Measurements from ENCODE around the gene MAST4.
A peak's percentile ranks its signal among the peaks of the same experiment; 100 is the strongest.

MAST4 gene

DNA sequence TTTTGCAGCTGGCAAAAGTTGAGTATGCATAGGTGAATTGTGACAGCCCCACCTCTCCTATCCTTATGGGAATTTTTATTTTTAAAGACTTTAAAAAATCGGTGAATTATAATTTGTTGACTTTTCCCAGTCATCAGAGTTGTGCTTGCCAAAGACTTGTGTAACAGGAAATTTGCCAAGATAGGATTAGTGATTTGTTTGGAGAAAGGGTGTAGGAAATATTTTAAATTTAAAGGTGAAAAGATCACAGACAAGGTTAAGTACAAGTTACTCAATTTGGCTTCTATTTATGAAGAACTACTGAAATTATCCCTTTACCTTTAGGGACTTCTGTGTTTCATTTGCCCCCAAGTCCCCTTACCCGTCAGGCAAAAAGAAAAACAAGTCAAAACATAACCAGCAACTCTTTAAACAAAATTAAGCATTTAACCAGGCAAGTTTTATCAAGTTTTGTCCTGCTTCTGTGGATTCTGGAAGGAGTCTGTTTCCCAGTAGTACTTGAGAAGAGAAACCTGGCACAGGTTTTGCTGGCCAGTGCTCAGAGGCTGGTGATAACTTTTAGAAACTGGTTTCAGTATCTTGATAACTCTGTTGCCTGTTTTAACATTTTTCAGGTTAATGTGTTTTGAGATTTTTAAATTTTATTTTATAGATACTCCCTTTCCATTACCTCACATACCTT is 285.4 kb downstream of the MAST4 start:
- DNase-seq = no peak

DNA sequence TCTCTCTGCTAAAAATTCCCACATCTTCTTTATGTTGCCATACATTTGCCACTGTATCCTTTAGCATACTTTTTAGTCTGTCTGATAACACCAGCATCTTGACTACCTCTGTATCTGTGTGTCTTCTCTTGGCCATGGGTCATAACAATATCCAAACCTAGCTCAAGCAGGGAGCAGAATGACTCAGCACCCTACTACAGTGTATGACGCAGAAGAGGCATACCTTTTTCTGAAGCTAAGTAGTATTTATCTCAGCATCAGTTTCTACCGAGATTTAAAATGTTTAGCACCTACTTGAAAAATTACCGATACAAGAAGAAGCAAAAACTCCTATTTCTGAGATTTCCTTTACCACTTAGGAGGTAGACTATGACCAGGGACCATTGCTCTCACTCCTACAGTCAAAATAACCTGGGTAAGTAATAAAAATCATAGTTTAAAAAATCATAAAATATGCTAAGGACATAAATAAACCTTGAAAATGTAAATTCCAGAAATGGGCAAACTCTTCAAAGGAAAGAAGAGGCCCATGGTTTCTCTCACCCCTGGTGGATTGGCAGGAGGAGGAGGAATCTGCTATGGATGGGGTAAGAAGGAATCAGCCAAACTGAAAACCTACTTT is 286.5 kb downstream of the MAST4 start:
- no peak for DNase-seq

DNA sequence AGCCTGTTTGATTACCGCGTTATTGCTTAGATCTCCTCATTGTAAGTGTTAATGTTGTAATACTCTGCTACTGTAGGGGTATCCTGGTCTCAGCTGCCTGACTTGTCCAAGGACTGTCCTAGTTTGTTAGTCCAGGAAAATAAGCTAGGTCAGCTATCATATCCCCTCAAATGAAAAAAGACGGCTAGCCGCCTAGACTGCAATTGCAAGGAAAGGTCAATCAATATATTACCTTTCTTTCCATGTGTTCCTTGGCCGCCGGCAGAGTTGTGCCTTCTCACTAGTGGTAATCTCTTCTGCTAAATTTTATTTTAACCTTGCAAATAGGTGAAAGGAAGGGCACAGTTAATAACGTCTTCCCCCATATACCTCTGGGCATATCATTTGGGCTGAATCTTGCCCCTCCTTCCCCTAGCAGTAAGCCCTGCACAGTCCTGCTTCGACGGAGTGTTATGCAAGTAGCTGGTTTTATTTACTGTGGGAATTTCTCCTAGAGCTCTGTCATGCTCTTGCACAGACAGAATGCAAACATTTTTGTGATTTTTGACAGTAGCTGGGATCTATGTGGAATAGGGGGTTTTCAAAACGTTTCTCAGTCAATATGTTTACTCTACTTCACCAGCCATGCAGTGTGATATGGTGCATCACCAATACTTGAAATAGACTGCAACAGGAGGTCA is 288.5 kb downstream of the MAST4 start:
- DNase-seq = no peak

DNA sequence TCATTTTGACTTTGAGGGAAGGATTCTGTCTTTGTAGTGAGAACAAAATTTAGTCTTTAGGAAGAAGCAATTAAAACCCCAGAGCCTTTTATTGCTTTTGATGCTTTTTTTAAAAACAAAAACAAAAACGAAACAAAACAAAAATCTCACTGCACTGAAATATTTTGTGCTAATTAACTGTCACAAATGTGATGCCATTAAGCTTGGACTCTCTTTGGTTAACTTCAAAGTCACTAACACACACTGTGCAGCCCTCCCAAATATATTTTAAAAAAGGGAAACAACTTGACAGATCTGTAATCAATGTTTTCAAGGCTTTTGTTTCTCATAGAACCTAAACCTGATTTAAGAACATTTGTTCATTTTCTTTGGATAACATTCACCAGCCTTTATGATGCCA is 290.7 kb downstream of the MAST4 start:
- DNase-seq = no peak

DNA sequence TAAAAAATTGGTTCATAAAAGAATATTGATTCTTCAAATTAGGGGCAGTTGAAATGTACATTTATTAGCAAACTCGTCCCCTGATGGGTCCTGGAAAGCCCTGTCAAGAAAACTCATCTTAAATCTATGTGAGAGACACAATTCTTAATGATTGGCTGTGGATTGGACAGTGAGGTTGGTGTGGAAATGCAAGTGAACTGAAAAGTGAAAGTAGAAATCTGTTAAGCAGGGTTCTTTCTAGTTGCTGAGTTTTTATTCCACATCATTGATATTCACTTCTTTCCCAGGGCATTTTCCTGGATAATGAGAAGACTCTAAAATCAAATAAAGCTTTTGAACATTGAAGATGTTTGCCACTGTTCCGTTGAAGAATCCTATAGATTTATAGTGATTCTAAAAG is 292.4 kb downstream of the MAST4 start:
- DNase-seq = no peak

DNA sequence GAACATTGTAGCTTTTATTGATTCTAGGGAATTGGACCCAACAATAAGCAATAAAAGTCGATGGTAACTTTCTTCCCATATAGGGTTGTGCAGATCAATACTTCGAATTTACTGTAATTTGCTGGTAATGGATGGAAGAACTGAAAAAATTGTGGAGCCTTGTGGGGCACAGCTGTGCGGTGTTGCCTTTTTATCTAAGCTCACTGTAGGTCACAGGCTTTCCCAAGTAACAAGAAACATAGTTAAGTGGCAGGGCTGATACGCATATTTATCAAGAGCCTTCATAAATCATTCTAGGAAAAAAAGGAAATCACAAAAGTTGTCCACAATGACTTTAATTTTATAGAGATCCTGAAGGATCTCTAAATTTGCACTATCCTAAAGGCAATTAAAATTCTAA is 292.9 kb downstream of the MAST4 start:
- DNase-seq = no peak

DNA sequence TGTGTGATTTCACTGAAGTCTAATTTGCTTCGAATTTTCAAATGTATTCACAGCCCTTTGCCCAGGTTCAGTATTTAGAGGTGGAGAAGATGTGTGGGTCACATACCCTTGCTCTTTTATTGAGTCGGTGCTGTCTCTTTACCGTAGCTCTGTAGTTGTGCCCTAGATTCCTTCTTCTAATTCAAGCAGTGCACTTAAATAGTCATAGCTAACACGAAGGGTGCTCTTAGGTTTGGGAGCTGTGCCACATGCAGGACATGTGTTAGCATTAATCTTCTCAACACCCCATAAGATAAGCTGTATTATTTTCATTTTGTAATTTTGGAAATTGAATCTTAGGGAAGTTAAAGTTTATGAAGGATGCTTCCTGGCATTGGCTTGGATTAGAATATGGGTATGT is 293.3 kb downstream of the MAST4 start:
- no peak for DNase-seq

DNA sequence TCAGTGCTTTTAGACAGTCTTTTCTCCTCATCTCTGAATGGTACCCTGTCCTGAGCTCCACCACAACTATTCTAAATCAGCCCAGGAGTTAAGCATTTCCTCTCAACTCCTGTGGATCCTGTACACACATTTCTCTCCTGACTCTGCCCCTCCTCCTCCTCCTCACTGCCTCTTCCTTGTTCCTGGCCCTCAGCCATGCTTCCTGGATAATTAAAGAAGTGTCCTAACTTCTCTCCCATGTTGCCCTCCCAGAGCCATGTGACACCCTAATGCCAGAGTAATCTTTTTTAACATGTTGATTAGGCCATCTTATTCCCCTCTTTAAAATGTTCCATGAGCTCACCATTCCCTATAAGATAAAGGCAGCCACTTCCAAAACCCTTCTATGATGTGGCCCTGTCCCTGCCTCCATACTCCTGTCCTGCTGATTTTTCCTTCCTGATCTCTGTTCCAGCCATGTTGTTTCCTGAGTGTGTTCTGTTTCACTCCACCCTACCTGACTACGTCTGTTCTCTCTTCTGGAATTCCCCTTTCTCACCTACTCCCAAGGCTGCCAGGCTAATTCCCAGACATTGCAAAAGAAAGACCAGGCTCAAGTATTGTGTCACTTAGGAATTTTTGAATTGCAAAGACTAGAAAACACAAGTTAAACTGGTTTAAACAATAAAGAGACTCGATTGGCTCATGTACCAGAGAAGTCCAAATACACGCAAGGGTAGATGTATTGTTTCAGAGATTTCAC is 295.2 kb downstream of the MAST4 start:
- DNase-seq = peak; percentile 33 to 65

DNA sequence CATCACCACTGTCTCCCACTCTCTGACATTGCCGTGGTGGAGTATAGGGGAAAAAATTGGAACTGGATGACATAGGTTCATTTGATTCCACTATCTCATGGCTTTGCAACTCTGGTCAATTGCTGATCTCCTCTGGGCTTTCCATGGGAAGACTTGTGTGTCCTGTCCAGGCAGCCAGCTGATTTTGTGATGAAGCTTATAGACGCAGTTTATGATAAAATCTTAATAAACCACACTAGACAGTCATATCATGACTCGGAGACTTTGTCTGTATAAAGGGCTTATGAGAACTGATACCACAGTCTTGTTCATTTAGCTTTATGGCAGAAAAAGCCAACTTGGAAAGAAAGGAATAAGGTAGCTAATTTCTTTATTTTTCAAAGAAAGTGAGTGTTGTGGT is 296.5 kb downstream of the MAST4 start:
- peak in 1 of 2 donors; percentile 9 for DNase-seq

DNA sequence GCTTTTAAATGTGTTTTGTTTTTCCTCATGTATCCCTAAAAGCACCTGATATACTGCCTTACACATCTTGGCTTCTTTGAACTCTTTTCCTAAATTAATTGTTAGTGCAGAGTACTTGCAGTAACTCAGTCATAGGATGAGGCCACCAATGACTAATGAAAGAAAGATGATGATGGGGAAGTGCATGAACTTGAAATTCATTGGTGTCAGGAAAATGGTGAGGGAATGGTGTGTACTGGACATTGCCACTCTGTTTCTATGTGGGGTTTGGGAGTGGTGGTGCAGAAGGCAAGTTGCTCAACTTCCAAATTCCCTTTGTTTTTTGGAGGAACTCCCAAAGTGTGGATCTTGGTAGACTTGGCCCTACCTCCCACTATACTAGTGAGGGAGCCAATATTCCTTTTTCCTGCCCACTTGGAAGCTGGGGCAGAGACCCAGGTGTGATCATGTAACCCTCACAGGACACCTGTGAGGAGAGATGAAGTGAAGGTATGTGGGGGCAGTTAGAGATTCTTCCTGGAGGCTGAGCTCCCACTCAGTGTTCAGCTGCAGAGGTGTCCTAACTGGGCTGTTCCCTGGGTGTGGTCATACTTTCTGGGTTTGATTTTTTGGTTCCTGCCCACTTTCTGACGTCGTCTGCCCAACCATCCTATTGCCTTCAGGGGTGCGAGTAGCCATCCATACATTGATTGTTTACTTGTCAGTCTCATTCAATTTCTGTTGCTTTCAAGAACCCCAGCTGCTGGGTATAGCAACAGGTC is 298.5 kb downstream of the MAST4 start:
- peak; percentile 16 to 44 for DNase-seq

DNA sequence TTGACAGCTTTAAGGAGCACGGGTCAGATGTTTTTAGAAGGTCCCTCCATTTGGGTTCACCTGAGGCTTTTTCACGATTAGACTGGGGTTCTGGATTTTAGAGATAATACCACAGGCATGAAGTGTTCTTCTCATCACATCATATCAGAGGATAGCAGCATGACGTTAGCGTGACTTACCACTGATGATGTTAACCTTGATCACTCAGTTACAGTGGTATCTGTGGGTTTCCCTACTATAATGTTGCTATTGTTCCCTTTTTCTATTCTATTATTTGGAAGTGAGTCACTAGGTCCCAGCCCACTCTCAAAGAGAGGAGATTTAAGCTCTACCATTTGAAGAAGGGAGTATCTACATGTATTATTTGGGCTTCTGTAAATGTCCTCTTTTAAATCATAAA is 300.0 kb downstream of the MAST4 start:
- DNase-seq = peak; percentile 36 to 81

DNA sequence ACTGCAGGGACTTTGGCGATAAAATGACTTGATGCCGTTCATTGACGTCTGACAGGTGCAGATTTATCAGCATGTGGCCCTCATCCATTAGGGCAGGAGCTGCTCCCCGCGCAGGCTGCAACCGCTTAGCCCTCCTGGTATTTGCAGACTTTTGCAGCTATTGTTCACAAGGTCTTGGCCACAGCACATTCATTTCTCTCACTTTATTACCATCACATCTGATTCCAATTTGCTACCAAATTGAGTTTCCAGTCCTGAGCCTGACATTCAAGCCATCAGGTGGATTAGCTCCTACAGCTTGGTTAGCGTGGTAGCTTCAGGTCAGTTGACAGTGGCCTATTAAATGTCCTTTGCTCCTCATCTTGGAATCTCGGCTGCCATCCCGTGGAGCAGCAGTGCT is 301.2 kb downstream of the MAST4 start:
- no peak for DNase-seq

DNA sequence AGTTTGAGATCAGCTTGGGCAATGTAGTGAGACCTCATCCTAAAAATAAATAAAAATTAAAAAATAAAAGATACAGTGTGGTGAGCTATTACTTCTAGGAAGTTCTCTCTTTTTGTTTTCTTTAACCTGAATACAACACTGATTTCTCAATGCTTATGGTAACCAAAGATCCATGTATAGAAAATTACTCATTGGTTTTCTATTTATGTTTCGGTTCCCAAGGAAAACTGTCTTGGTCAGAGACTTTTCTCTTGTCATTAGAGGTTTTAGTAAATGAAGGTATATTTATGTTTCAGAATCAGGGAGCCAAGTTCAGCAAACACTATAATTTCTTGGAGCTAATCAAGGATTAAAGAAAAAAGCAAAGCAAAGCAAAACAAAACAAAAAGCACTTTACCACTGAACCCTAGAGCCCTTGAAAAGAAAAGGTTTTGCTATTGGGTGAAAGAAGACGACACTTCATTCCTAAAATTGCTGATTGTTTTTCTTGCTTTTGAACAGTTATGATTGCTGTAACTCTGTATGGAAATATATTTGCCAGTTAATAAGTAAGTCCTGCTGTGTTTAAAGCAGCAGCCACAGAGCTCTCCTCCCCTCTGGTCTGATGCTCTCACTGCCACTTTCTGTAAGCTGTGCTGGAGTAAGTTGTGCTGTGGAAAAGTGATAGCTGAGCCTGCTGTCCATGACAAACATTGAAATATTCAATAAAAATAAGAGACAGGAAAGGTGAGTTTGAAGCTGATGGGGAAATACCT is 302.2 kb downstream of the MAST4 start:
- no peak for DNase-seq

DNA sequence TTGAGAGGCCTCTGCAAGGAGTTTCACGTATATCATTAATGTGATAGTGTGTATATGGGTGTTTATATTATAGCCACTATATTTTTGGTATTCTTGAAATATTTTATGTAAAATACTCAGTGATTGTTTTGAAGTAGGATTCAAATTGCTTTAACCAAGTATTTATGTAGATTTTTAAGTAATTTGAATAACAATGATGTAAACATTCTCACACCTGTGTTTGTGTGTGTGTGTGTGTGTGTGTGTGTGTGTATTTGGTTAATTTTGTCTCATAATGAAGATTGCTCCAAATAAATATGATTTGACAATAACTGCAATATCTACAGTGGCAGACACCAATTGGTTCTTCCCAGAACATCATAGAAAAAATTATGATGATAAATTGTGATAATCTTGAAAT is 307.0 kb downstream of the MAST4 start:
- no peak for DNase-seq

DNA sequence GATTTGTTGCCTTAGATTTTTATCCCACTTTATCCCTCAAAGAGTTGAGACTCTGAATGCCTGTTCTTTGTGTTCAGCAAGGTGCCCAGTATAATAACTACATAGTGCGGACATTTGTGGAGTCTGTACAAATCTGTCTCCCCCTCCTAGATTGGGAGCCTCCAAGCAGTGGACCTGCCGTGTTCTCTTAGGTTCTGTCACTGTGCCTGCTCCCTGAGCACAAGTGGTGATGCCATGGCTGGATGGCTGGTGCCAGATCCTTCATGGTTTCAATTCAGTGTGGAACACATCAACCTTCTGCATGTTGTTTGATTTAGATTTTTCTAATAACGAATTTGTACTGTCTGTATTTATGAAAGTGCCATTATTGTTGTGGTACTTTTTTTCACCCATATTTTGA is 307.5 kb downstream of the MAST4 start:
- DNase-seq = no peak

DNA sequence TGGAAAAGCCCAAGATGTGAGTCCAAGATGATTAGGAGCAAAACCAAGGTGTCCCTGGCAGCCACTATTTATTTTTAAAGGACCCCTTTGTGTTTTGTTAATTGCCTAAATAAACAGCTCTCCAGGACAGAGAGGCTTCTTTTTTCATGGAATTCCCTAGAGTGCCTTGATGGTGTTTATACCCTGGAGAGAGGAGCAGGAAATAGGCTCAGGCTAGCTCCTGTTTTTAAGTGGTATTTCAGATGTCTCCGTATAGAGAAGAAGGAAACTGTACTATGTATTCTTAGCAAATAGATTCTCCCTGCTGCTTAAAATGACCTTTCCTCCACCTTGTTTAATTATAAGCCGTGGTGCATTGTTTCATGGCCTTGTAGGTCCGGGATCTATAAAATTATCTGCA is 308.0 kb downstream of the MAST4 start:
- DNase-seq = no peak

DNA sequence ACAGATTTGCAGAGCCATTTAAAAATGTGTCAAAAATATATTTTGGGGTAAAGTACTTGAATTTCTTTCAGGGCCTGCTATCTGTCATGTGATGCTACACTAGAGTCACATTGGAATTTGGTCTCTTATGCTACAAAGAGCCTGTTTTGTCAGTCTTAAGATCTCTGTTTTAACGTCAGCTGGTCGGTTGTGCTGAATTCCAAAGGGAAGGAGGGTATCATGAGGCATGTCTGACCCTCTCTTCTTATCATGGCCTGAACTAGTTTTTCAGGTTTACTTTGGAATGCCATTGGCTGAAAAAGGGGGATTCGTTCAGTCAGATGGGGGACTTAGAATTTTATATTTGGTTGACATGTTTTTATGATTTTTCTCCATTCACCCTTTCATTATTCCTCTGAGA is 309.8 kb downstream of the MAST4 start:
- DNase-seq = no peak

DNA sequence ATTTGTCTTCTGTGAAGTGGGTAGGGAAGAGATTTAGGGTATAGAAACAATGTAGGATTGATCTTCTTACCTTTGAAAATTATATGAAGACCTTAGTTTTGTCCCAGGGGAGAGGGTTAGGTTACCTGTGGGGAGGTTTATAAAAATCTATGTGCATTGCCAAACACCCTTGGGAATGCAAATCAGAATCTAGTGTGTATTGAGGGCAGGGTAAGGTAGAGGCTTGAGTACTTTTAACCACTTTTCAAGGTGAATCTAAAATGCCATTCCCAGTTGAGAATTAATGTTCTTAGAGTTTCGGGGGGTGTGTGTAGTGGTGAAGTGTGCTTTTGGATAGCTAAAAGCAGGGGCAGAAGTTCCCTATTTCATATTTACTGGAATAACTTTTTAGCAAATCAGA is 312.0 kb downstream of the MAST4 start:
- no peak for DNase-seq

DNA sequence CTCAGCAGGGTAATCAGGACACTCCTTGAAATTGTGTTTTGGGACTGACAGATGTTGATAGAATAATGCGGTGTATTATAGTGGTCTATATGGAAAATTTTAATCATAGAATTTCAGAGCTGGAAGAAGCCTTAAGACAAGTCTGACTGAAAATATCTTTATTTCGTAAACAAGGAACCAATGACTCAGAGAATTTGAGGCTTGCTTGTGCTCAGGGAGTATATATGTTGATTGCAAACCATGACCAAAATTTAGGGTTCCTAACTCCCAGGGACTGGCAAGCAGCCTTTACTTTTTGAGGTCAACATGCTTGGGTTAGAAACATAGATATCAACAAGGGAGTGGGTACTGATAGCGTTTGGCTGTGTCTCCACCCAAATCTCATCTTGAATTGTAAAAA is 313.2 kb downstream of the MAST4 start:
- DNase-seq = no peak

DNA sequence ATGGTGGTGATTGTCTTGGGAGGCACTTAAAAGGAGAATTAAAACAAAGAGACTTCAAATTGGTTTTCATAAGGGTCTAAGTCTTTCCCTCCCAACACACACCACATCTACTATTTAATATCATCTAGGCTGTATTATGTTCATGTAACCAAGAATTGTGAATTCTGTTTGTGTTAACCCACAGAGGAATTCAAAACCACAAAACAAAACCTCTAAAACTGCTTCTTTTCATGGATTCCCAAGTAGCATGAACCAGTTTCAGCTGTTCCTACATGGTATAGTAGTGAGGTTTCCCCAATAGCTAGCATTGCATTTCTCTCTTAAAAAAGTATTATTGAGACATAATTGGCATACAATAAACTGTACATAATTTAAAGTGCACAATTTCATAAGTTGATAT is 316.6 kb downstream of the MAST4 start:
- no peak for DNase-seq

DNA sequence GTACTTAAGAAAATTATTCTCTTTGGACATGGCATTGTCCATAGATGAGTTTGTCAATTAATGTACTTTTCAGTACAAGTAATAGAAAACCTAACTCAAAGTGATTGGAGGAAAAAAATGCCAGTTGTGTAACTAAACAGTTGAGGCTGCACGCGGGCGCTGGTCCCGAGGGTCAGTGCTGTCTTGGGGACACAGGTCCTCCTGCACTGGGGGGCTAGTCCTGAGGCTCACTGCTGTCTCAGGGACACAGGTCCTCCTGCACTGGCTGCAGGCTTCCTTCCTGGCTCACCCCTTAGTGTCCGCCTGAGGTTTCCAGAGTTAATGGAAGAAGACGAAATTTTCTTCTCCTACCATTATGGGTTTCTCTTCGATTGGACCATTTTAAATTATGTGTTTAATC is 319.3 kb downstream of the MAST4 start:
- no peak for DNase-seq

DNA sequence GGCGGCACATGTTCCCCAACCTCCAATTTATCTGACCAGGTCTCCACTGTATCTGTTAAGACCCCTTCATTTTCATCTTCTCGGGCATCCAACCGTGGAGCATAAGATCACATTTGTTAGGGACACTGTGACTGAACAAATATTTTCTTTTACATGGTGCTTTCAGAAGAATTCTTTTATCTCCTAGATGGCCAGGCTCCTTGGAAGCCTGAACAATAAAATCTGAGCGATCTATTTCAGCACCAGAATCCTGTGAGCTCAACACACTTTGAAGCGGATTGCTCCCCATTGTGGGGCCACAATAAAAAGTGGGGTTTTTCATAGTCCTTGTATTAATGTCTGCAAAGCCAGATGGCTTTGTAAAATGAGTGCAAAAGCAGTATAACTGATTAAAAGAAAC is 326.7 kb downstream of the MAST4 start:
- DNase-seq = no peak

Data from inflammatory macrophage treated with lipopolysaccharide for 1 hour (primary cell).